Stimulated activated CD8-positive, alpha-beta memory T cell treated with anti-CD3 and anti-CD28 coated beads, Interleukin-4, amount 100 ng/mL, for 4 hours (primary cell): ENCODE results near the gene PALLD.
"Not testable (repeated sequence)": the region's sequence is repeated elsewhere in the genome, so short reads cannot be mapped to it uniquely, and the experiment has no call there.

Experiments used
- DNase-seq, 2 donors: peaks; one replicate each; pipeline ENCODE4 v3.0.0-alpha.2; 2020; ENCODE audit warnings: low read depth in 2 of 2, low spot score in 1 of 2

PALLD gene

DNA sequence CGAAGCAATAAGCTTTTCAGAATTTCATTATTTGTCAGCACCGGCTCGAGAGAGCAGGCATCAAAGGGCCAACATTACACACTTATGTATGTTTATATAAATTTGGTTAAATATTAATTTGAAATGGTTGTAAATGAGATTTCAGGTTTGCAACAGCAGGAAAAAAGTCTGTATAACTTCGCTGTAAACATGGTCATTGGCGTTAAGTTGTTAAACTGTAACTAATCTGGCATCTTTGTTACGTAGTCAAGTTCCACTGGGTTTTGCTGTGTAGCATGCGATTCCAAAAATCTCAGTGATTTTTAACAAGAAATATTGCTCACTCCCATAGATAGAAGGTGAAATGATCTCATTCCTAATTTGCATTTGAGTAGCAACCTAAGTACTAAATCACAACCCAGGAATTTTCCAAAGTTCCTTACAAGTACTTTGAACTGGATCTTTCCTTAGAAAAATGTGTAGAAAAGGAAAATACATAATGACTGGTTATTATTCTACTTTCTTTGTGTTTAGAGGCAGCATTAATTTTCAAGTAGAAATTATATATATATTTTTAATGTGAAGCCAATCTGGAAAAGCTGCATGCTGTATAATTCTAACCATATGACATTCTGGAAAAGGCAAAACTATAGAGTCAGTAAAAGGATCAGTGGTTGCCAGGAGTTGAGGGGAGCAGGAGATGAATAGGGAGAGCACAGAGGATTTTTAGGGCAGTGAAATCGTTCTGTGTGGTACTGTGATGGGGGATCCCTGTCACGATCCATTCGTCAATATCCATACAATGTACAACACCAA, 291.1 kb downstream of the PALLD start:
- DNase-seq, result no peak

DNA sequence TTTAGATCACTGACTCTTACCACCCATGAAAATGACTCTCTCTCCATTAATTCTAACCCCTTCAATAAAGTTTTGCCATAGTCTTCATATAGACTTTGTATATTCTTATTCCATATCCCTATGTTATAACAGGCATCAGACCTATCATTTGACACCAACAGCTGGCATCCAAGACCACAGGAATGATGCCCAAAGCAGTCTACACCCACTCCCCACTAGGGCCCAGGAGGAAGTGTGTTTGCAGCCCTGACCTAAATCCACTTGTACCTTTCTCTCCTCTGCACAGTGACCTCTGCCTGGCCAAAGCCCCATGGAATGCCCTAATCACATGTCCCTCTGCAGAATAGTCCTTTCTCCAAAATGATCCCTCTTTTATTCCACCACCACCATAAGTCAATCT, 294.0 kb downstream of the PALLD start:
- no peak for DNase-seq

DNA sequence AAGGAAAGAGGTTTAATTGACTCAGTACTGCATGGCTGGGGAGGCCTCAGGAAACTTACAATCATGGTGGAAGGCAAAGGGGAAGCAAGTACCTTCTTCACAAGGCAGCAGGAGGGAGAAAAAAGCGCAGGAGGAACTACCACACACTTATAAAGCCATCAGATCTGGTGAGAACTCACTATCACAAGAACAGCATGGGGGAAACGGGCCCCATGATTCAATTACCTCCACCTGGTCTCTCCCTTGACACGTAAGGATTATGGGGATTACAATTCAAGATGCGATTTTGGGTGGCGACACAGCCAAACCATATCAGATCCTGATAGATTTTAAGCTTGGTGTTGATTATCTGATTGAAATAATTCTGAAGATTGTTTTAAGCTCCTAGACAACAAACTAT, 294.5 kb downstream of the PALLD start:
- DNase-seq, result no peak

DNA sequence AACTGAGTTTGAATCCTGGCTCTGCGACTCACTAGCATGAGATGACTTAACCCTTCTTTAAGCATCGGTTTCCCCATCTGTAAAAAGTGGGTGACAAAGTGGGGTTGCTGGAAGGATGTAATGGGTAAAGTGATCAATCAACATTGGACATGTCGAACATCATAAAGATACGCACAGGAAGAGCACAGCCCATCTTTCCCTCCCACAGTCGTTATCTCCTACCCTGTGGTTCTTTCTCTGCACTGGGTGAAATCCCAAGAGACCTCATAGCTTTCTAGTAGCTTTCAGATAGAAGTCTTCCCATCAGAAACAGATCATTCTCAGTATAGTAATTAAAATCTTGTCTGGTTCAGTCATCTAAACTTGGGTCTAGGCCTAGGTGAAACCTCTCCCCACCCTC, 296.7 kb downstream of the PALLD start:
- DNase-seq, result no peak

DNA sequence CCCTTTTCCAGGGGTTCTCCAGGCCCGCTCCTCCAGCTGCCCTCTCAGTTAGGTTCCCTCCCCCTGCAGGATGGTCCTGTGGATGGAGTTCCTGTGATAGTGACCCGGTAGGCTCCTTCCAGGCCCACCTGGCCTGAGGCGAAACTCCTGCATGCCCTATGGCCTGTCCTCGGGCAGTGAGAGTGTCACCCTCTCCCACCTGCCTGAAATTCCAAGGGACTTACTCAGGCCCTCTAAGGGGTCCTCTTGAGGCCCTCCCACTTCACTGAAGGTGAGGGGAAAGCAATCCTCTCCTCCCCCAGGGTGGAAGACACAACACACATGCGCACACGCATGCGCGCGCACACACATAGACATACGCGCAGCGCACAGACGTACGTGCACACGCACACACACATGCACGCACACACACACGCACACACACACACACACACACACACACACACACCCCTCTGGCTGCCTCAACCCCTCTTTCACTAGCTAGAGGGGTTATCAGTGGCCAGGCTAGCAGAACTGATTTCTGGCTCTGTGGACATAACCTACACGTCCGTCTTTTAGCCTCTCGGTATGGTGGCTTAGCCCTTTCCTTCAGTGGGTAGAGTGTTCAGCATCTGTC, 297.3 kb downstream of the PALLD start:
- DNase-seq, result no peak

DNA sequence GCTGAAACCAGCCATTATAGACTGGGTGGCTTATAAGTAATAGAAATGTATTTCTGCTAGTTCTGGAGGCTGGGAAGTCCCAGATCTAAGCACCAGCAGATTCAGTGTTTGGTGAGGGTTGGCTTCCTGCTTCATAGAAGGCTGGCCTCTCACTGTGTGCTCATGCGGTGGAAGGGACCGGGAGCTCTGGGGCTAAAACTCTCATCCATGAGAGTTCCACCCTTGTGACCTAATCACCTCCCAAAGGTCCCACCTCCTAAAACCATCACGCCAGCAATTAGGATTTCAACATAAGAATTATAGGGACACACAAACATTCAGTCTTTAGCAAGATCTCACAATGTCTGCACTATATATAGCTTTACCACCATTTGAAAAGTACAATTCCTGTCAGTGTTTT, 298.0 kb downstream of the PALLD start:
- no peak for DNase-seq

DNA sequence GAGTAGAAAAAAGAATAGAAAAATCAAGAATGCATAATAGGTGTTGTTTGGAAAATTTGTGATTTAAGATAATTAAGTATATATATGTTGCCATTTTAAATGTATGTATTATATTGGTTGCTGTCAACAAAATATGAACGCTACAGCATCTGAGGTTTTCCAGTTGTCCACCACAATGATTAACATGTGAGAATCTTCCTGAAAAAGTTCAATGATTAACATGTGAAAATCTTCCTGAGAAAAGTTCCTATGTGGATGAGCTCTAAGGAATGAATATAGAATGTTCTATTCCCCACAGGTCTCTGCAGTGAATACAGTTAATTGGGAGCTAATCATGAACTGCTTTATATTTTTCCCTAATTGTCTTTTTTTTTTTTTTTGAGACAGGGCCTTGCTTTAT, 298.5 kb downstream of the PALLD start:
- DNase-seq, result no peak

DNA sequence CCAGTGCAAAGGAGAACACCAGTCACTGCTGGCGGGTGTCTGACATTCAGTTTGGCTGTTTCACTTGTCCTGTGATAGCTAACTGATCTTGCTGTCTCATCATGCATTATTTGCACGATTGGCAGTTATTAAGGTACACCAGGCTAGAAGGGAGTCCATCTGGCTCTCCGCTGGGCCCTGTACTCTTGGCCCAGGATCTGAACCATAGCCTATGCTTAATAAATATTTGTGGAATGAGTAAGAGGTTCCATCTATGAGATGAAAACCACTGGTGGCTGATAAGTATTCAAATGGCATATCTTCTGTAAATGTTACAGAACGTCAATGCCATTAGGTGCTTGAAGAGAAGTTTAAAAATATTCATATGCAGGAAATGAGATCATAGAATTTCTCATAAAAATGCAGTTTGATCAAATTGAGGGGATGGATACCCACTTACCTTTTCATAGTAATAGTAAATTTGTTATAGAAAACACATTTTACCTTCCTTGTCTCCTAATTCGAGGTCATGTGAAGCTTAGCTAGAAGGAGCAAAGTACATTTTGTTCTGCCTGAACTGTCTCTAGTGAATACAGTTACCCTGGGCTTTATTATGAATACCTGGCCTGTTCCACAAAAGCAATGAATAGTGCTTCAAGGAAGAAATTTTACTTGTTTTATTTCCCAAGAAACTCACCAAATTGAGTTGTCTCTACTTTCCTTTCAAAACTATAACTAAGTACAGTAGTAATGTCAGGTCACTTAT, 299.7 kb downstream of the PALLD start:
- DNase-seq, result no peak

DNA sequence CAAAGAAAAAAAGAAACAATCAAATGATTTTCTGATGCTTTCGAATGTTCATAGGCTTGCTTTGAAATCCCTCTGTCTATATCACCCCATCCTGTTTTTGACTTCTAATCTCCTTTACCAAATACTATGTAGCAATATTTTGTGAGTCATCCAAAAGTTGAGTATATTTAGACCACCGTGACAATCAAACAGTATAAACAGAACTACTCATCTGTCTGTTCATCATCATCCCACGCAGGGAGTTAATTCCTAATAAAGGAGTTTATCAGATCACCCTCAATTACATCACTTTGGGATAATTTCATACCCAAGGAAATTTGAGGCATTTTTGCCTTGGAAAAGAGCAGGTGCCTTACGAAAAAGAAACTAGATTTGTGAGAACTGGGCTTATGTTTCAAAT, 300.3 kb downstream of the PALLD start:
- DNase-seq, result no peak

DNA sequence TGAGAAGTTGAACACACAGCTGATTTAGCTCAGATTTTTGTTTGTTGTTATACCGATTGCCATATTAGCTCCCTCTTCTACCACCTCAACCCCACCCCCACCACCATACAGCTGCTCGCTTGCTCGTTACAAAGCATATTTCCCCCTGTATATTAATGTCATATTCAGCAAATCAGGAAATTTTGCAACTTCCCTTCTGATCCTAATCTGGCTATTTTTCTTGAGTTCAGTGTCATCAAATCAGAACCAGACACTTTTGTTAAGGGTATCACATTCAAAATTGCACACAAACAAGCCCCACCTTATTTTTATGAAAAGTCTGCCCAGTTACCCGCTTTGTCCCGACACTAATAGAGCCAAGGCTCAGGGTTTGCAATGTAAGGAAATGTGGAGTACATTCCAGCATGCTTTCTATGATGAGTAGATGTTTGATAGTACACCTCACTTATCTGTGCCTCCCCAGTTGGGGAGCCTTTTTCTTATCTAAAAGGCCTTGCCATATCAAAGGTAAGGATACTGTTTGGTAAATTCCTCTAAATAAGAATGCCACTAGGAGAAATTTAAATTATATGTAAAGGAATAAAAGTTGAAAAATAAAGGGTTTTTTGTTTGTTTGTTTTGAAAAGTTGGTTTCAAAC, 301.0 kb downstream of the PALLD start:
- DNase-seq, result no peak

DNA sequence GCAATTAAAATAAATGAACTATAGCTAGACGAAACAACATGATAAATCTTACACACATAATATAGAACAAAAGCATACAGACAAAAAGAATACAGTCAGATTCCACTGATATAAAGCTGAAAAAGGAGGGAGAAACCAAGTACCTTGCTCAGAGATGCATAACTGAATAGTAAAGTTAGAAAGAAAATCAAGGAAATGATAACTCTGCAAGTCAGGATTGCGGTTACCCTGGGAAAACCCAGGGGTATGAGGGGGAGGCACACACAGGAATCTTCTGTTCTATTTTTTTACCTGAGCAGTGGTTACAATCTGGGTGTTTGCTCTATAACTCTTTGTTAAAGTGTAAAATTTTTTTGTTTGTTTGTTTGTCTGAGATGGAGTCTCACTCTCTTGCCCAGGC, 304.1 kb downstream of the PALLD start:
- no peak for DNase-seq

DNA sequence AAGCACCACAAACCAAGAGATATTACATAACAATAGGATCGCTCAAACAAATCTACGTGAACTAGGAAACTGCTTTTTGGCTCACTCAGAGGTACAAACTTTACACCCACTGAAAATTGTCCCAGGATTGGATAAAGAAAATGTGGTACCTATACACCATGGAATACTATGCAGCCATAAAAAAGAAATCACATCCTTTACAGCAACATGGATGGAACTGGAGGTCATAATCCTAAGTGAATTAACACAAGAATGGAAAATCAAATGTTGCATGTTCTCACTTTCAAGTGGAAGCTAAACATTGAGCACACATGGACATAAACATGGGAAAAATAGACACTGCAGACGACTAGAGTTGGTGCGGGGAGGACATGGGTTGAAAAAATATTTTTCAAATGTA, 305.4 kb downstream of the PALLD start:
- DNase-seq, result no peak

DNA sequence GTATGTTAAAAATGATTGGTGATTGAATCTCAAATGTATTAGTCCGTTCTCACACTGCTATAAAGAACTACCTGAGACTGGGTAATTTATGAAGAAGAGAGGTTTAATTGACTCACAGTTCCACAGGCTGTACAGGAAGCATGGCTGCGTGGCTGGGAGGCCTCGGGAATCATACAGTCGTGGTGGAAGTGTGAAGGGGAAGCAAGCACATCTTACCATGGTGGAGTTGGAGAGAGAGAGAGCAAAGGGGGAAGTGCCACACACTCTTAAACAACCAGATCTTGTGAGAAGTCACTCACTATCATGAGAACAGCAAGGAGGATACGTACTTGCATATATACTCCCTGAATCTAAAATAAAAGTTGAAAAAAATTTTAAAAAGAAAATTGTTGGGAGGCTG, 306.2 kb downstream of the PALLD start:
- not testable (repeated sequence) for DNase-seq

DNA sequence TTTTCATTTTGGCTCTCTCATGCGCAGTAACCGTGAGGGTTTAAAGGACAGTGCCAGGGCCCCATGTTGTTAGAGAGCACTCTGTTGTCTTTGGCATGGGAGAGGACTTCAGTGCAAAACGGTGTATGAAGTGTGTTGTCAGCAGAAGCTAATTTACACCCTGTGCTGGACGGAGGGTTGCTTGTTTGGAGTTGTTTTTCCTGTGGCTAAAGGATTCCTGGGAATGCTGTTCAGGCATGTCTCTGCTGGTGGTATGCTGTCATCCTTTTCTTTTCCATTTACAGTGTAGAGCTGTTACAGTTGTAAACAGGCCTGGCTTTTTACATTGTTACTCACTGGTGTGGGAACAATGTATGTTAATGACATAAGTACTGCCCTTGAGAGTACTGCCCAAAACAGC, 306.9 kb downstream of the PALLD start:
- DNase-seq, result no peak

DNA sequence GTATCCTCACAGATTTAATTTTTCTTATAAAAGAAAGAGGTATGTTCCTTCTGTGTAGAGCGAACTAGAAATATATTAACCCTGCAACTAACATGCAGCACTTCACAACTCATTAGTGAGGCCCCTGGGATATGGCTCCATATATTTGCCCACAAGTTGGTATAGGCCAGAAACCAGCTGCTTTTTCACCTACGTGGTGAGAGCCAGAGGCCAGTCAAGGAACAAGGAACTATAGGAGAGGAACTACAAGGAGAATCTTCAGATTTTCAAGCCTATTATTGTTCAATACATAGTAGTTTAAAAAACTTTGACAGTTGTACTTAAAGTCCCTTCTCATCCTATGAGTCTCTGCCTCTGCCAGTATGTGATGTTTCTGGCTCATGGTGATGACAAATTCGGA, 307.3 kb downstream of the PALLD start:
- DNase-seq, result no peak

DNA sequence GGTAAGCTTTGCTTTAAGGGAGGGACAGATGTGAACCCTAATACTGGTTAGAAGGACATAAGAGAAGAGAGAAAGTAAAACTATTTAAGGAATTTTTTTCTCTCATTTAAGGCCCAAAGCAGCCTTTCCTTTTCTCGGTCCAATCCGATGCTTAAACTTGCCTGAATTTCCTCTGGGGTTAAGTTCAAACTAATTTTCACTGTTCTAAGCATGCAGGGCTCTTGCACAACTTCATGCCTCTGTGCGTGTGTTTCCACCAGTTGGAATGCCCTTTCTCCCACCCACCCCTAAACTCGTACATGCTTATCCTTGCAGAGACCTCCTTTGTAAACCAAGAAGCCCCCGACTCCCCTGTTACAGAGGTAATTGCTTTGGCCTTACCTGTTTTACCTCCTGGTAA, 308.5 kb downstream of the PALLD start:
- DNase-seq, result no peak

DNA sequence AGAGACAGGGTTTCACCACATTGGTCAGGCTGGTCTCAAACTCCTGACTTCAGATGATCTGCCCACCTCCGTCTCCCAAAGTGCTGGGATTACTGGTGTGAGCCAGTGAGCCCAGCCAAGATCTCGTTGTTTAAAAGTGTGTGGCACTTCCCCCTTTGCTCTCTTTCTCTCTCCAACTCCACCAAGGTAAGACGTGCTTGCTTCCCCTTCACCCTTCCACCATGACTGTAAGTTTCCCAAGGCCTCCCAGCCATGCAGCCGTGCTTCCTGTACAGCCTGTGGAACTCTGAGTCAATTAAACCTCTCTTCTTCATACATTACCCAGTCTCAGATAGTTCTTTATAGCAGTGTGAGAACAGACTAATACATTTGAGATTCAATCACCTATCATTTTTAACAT, 309.4 kb downstream of the PALLD start:
- not testable (repeated sequence) for DNase-seq

DNA sequence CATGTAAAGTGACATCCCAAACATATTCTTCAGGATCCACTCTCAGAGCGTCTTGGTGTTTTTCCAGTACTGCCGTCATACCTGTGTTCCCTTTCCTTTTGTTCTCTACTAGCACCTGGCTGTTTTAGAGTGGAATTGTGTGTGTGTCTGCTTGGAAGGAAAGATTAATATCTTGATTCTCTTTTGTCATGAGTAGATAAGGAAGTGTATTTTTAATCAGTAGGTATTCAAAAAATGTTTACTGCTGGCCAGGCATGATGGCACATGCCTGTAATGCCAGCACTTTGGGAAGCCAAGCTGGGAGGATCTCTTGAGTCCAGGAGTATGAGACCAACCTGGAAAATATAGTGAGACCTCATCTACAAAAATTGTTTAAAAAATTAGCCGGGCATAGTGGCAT, 314.4 kb downstream of the PALLD start:
- DNase-seq, result no peak

DNA sequence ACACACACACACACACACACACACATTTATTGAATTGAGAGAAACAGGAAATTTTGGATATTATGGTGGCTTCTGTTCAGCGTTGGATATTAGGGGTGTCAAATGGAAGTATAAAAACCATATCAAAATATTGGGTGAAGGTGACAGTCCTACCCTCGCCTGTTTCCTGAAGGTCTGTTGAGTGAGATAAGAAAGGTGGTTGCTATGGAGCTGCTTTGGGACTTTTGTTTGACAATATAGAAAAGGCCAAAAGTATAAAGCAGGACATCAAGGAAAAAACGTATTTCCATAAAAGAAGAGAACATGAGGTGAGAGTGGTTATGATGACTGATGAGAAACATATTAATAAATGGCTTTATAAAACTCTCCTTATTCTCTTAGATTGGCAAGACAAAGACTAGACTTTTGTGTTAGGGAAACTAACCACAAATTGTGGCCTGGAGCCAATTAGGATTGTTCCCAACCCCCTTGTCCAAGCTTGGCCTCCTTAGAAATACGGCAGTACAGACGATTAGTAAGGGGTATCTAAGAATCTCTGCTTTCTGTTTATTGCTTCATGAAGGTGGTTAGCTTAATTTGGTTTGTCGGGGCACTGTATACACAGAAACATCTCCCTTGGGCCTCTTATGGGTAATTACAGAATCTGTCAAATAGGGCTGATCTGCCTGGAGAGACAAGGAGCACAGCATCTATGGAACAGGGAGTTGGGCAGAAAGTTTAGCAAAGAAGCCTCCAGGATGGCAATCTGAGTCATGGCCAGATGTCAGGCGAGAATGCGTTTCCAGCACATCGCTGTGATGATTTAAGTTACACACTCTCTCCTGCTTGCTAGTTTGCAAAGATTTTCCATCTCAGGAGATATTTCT, 315.2 kb downstream of the PALLD start:
- DNase-seq, result no peak

DNA sequence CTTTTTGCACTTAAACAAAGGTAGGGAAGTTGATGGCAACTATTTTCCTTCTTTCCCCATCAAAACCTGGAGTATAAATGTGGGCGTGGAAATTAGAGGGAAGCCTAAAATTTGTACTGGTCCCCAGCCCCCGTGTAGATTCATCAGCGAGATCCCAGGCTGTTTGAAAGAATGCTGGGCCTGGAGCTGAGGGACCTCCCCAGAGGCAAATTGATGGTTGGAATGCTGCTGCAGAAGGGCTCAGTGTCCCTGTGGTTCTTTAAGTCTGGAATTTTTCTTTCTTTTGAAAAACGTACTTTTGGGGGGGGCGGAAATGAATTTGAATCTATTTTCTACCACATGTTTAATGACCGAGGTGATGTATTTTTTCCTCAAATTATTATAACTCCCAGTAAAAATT, 316.0 kb downstream of the PALLD start:
- DNase-seq, result no peak

DNA sequence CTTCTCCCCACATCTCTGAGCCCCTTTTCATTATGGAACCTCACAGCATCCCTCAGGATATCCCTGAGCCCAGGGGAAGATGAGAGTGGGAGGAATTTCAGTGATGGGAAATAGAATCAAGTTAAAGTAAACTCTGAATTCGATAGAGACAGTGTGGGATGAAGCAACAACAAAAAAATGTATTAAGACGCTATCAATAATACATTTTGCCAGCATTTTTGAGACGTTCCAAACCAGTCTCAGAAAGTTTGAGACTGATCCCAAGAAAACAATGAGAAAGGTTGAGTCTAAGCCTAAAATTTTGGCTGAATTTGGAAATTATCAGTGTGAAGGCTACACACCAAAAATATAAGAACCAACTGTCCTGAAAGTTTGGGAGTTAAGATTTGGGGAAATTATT, 317.0 kb downstream of the PALLD start:
- no peak for DNase-seq
